ENCODE data around the gene PPP1R1A.
A peak's percentile ranks its signal among the peaks of the same experiment; 100 is the strongest.

The PPP1R1A gene

GRCh38 chr12:54601841-54602240 is 13.4 kb upstream of the PPP1R1A start:
- no peaks in the 10 kb centered on the region for H3K36me3 ChIP-seq (ENCODE audit: insufficient read depth, low read length)
- no peak overlapping the region for H3K27ac ChIP-seq (ENCODE audit: low read depth, low read length)
- H3K9ac ChIP-seq (ENCODE audit: low read length): no peak overlapping the region
- no peaks in the 10 kb centered on the region for H3K4me1 ChIP-seq (ENCODE audit: insufficient read depth, low read length)
- H3K9me3 ChIP-seq (ENCODE audit: low read length): no peaks in the 10 kb centered on the region
- H3K4me3 ChIP-seq (ENCODE audit: low read depth in 1 of 2, low read length in 2 of 2): no peak overlapping the region
- H3K27me3 ChIP-seq (ENCODE audit: control insufficient read depth in 1 of 2, insufficient read depth in 2 of 2, low read length in 2 of 2): no peaks in the 10 kb centered on the region

- Histone ChIP-seq H3K9ac (ENCODE audit: low read length) (no peak overlapping the region), H3K27me3 (ENCODE audit: control insufficient read depth in 1 of 2, insufficient read depth in 2 of 2, low read length in 2 of 2) (no peaks in the 10 kb centered on the region), H3K36me3 (ENCODE audit: insufficient read depth, low read length) (no peaks in the 10 kb centered on the region), H3K9me3 (ENCODE audit: low read length) (no peaks in the 10 kb centered on the region), H3K27ac (ENCODE audit: low read depth, low read length) (no peak overlapping the region), H3K4me3 (ENCODE audit: low read depth in 1 of 2, low read length in 2 of 2) (no peak overlapping the region), H3K4me1 (ENCODE audit: insufficient read depth, low read length) (no peaks in the 10 kb centered on the region)
Observed at GRCh38 chr12:54598970-54599369, 10.5 kb upstream of the PPP1R1A start.

GRCh38 chr12:54596526-54596946 is 8.1 kb upstream of the PPP1R1A start:
- Histone ChIP-seq H3K9ac (ENCODE audit: low read length) (no peak overlapping the region), H3K4me3 (ENCODE audit: low read depth in 1 of 2, low read length in 2 of 2) (no peak overlapping the region), H3K4me1 (ENCODE audit: insufficient read depth, low read length) (peaks cover 10% of the 10 kb centered on the region), H3K36me3 (ENCODE audit: insufficient read depth, low read length) (no peaks in the 10 kb centered on the region), H3K27me3 (ENCODE audit: control insufficient read depth in 1 of 2, insufficient read depth in 2 of 2, low read length in 2 of 2) (no peaks in the 10 kb centered on the region), H3K9me3 (ENCODE audit: low read length) (no peaks in the 10 kb centered on the region), H3K27ac (ENCODE audit: low read depth, low read length) (no peak overlapping the region)

DNA sequence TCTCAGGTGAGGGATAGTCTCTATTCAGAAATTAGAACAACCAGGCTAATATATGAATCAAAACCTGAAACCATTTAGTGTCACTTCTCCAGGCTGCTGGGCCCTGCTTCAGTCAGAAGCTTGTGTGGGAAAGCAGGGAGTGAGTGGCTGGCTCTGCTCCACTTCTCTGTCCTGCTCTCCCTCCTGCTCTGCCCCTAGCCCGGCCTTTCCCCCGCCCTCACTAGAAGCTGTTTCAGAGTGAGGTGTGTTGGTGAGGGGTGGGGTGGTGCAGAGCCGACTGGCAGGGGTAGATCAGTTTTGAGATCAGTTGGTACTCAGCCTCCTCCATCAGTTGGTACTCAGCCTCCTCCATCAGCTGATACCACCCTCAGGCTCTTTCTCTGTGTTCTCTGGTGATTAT is 7.0 kb upstream of the PPP1R1A start:
- H3K36me3 ChIP-seq (ENCODE audit: insufficient read depth, low read length): no peaks in the 10 kb centered on the region
- H3K9me3 ChIP-seq (ENCODE audit: low read length): no peaks in the 10 kb centered on the region
- H3K27ac ChIP-seq (ENCODE audit: low read depth, low read length): no peak overlapping the region
- peaks cover 20% of the 10 kb centered on the region for H3K4me1 ChIP-seq (ENCODE audit: insufficient read depth, low read length)
- H3K27me3 ChIP-seq (ENCODE audit: control insufficient read depth in 1 of 2, insufficient read depth in 2 of 2, low read length in 2 of 2): no peaks in the 10 kb centered on the region
- H3K4me3 ChIP-seq (ENCODE audit: low read depth in 1 of 2, low read length in 2 of 2): no peak overlapping the region
- H3K9ac ChIP-seq (ENCODE audit: low read length): no peak overlapping the region

DNA sequence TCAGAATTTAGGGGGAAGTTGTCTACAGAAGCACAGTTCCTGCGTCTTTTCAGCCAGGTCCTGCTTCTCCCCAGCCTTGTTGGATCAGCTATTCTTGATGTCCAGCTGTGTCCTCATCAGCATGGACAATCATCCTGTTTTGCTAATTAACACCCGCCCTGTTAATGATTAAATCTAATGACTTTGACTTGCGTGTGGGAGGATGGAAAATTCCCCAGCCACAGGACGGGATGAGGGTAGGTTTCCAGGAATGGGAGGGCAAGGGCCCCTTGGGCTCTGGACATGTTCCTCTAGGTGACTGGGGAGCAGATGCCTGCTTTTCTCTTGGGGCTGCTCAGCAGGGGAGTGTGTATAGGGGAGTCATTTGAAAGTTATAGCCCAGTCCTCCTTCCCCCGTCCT is 5.3 kb upstream of the PPP1R1A start:
- Histone ChIP-seq H3K4me1 (ENCODE audit: insufficient read depth, low read length) (peaks cover 37% of the 10 kb centered on the region), H3K36me3 (ENCODE audit: insufficient read depth, low read length) (no peaks in the 10 kb centered on the region), H3K27me3 (ENCODE audit: control insufficient read depth in 1 of 2, insufficient read depth in 2 of 2, low read length in 2 of 2) (no peaks in the 10 kb centered on the region), H3K27ac (ENCODE audit: low read depth, low read length) (no peak overlapping the region), H3K9me3 (ENCODE audit: low read length) (no peaks in the 10 kb centered on the region), H3K4me3 (ENCODE audit: low read depth in 1 of 2, low read length in 2 of 2) (no peak overlapping the region), H3K9ac (ENCODE audit: low read length) (no peak overlapping the region)

DNA sequence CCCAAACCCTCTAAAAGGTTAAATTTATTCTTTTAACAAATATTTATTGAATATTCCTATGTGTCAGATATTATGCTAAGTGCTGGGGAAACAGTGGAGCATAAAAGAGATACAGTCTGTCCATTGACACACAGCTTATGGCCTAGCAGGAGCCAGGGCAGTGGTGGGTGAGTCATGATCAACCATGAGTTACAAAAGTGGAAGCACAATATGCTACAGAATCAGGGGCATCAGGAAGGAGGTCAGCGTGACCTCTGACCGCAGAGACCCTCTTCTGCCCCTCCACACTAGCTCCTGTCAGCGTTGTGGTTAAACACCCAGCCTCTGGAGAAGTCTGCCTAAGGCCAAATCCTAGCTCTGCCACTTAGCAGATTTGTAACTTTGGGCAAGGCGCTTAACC is 4.7 kb upstream of the PPP1R1A start:
- Histone ChIP-seq H3K27me3 (ENCODE audit: control insufficient read depth in 1 of 2, insufficient read depth in 2 of 2, low read length in 2 of 2) (no peaks in the 10 kb centered on the region), H3K4me3 (ENCODE audit: low read depth in 1 of 2, low read length in 2 of 2) (no peak overlapping the region), H3K4me1 (ENCODE audit: insufficient read depth, low read length) (peaks cover 38% of the 10 kb centered on the region), H3K27ac (ENCODE audit: low read depth, low read length) (no peak overlapping the region), H3K9me3 (ENCODE audit: low read length) (no peaks in the 10 kb centered on the region), H3K36me3 (ENCODE audit: insufficient read depth, low read length) (no peaks in the 10 kb centered on the region), H3K9ac (ENCODE audit: low read length) (no peak overlapping the region)

GRCh38 chr12:54592316-54592715 is 3.9 kb upstream of the PPP1R1A start:
- H3K27me3 ChIP-seq (ENCODE audit: control insufficient read depth in 1 of 2, insufficient read depth in 2 of 2, low read length in 2 of 2): no peaks in the 10 kb centered on the region
- no peaks in the 10 kb centered on the region for H3K9me3 ChIP-seq (ENCODE audit: low read length)
- no peak overlapping the region for H3K9ac ChIP-seq (ENCODE audit: low read length)
- no peak overlapping the region for H3K4me3 ChIP-seq (ENCODE audit: low read depth in 1 of 2, low read length in 2 of 2)
- H3K27ac ChIP-seq (ENCODE audit: low read depth, low read length): no peak overlapping the region
- H3K36me3 ChIP-seq (ENCODE audit: insufficient read depth, low read length): no peaks in the 10 kb centered on the region
- peaks cover 38% of the 10 kb centered on the region for H3K4me1 ChIP-seq (ENCODE audit: insufficient read depth, low read length)

DNA sequence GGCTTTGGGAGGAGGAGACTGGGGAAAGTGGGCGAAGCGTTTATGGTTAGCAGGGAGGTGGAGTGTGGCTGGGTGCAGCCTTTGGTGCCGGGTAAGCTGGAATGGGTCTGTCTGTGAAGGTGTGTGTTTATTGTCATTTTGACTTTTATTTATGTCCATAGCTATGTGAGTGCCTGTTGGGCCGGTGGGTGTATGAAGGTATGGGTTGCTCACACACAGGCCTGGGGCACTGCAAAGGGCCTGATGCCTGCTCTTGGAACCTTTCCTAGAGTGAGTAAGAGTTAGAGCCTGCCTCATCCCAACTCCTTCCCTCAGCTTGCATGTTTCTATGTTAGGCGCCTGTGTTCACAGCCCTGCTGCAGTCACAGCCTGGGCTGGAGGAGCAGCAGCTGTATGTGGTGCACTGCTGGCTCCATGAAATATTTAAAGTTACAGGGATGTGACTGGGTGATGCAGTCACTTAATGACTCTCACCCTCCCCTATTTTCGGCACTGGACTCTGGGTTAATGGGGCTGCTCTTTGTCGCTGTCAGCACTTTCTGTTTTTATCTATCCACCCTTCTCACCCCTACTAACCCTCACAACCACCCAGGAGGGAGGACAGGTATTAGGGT is 2.6 kb upstream of the PPP1R1A start:
- Histone ChIP-seq H3K4me1 (ENCODE audit: insufficient read depth, low read length) (peaks cover 49% of the 10 kb centered on the region), H3K9ac (ENCODE audit: low read length) (no peak overlapping the region), H3K27me3 (ENCODE audit: control insufficient read depth in 1 of 2, insufficient read depth in 2 of 2, low read length in 2 of 2) (no peaks in the 10 kb centered on the region)

DNA sequence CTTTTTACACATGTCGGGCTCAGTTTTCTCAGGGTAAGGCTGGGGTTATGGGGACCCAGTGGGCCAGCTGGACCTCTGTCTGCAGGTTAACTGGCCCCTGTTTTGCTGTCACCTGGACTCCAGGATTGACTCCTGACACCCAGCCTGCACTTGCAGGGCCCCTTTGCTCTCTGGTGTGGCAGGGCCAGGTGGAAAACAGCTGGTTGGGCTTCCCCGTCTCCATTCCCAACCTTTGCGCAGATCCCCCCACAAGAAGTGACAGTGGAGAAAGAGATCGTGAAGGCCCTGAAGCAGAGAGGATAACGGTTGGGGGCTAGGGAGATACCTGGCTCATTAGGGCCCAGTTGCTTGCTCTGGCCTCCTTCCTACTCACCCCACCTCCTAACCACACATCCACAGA is 1.5 kb upstream of the PPP1R1A start:
- no peaks in the 10 kb centered on the region for H3K36me3 ChIP-seq (ENCODE audit: insufficient read depth, low read length)
- H3K27ac ChIP-seq (ENCODE audit: low read depth, low read length): no peak overlapping the region
- no peaks in the 10 kb centered on the region for H3K9me3 ChIP-seq (ENCODE audit: low read length)
- peaks cover 58% of the 10 kb centered on the region for H3K4me1 ChIP-seq (ENCODE audit: insufficient read depth, low read length)
- no peak overlapping the region for H3K4me3 ChIP-seq (ENCODE audit: low read depth in 1 of 2, low read length in 2 of 2)
- no peak overlapping the region for H3K9ac ChIP-seq (ENCODE audit: low read length)
- no peaks in the 10 kb centered on the region for H3K27me3 ChIP-seq (ENCODE audit: control insufficient read depth in 1 of 2, insufficient read depth in 2 of 2, low read length in 2 of 2)

More for the DNA sequence above, 2.6 kb upstream of the PPP1R1A start:
- no peaks in the 10 kb centered on the region for H3K36me3 ChIP-seq (ENCODE audit: insufficient read depth, low read length)
- H3K4me3 ChIP-seq (ENCODE audit: low read depth in 1 of 2, low read length in 2 of 2): no peak overlapping the region
- H3K9me3 ChIP-seq (ENCODE audit: low read length): no peaks in the 10 kb centered on the region
- no peak overlapping the region for H3K27ac ChIP-seq (ENCODE audit: low read depth, low read length)

DNA sequence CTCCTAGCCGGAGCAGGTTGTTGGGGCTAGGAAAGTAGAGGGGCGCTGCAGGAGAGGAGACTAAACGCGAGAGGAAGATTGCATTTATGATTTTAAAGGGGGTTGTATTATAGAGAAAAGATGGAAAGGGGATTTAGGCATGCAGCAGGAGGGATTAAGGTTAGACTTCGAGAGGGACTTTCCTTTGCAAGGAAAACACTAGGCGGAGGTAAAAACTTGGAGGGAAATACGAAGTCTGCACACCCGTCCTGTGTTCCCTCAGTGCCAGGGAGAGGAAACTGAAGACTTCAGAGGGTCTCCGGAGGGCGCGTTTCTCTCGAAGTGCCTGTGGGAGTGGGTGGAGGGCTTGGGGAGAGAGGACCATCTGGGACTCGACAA is 420 bp upstream of the PPP1R1A start:
- no peaks in the 10 kb centered on the region for H3K27me3 ChIP-seq (ENCODE audit: control insufficient read depth in 1 of 2, insufficient read depth in 2 of 2, low read length in 2 of 2)
- peak overlapping the region; percentile 33 to 42 for H3K4me3 ChIP-seq (ENCODE audit: low read depth in 1 of 2, low read length in 2 of 2)
- H3K9ac ChIP-seq (ENCODE audit: low read length): no peak overlapping the region
- no peaks in the 10 kb centered on the region for H3K9me3 ChIP-seq (ENCODE audit: low read length)
- H3K36me3 ChIP-seq (ENCODE audit: insufficient read depth, low read length): no peaks in the 10 kb centered on the region
- H3K4me1 ChIP-seq (ENCODE audit: insufficient read depth, low read length): peaks cover 58% of the 10 kb centered on the region
- H3K27ac ChIP-seq (ENCODE audit: low read depth, low read length): no peak overlapping the region

DNA sequence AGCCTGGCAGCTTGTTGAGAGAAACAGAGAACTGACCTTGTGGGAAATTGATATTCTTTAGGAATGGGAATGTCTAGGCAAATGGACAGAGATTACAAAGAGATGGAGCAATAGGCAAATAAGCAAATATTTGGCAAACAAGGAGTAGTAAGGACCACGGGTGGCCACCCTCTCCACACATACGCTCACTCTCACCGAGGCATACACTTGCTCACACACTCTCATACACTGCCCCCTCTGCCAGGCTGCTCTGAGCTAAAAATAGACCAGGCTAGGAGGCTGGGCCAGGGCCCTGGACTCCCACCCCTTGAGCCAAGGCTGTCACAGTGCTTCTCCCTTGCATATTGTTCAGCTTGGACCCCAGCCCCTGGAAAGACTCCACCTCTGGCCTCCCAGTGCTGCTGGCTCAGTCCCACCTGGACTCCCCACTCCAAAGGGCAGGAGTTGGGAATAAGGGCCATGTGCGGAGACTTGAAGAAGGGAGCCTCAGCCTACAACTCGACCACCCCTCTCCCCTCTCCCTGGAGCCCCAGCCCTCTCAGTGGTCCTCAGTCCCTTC is 1.1 kb downstream of the PPP1R1A start:
- H3K27me3 ChIP-seq (ENCODE audit: control insufficient read depth in 1 of 2, insufficient read depth in 2 of 2, low read length in 2 of 2): no peaks in the 10 kb centered on the region
- H3K9me3 ChIP-seq (ENCODE audit: low read length): no peaks in the 10 kb centered on the region
- H3K9ac ChIP-seq (ENCODE audit: low read length): peak overlapping the region; percentile 84
- peak overlapping the region; percentile 35 for H3K27ac ChIP-seq (ENCODE audit: low read depth, low read length)
- H3K4me1 ChIP-seq (ENCODE audit: insufficient read depth, low read length): peaks cover 57% of the 10 kb centered on the region
- H3K4me3 ChIP-seq (ENCODE audit: low read depth in 1 of 2, low read length in 2 of 2): peak overlapping the region; percentile 72 to 78
- no peaks in the 10 kb centered on the region for H3K36me3 ChIP-seq (ENCODE audit: insufficient read depth, low read length)

DNA sequence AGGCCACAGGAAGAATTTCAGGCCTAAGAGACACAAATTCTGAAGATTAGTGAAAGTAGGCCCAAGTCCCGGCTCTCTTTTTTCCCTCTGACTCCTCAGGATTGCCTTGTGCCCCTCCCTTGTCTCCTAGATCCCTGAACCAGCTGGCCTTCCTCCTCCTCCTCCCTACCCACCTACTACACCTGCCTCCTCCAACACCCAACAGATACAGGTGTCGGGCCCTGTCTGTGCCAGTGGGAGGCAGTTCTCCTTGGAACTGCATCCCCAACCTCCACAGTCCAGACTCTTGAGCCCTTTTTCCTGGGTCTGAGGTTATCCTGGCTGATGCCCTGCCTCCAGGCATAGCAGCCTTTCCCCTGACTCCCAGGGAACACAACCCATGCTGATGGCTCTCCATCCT is 1.8 kb downstream of the PPP1R1A start:
- no peaks in the 10 kb centered on the region for H3K36me3 ChIP-seq (ENCODE audit: insufficient read depth, low read length)
- peak overlapping the region; percentile 35 for H3K27ac ChIP-seq (ENCODE audit: low read depth, low read length)
- peak overlapping the region; percentile 84 for H3K9ac ChIP-seq (ENCODE audit: low read length)
- H3K9me3 ChIP-seq (ENCODE audit: low read length): no peaks in the 10 kb centered on the region
- peaks cover 49% of the 10 kb centered on the region for H3K4me1 ChIP-seq (ENCODE audit: insufficient read depth, low read length)
- no peaks in the 10 kb centered on the region for H3K27me3 ChIP-seq (ENCODE audit: control insufficient read depth in 1 of 2, insufficient read depth in 2 of 2, low read length in 2 of 2)
- peak overlapping the region in 1 of 2 donors; percentile 78 for H3K4me3 ChIP-seq (ENCODE audit: low read depth in 1 of 2, low read length in 2 of 2)
